IPS-NIHi7 (cell line): ENCODE results near the gene CRIP2.
A peak's percentile ranks its signal among the peaks of the same experiment; 100 is the strongest.

Source experiments
- DNase-seq: peaks from one replicate; pipeline ENCODE4 v3.0.0; 2012; ENCODE audit warnings: mixed read lengths; ENCODE audit errors: extremely low spot score

Gene CRIP2

GRCh38 chr14:105474483-105475268 is at the start of gene CRIP2:
TSS of gene CRIP2 (plus strand) at chr14:105474821. CDS start at chr14:105474863, 42 bp downstream.
- DNase-seq = peak; percentile 81

GRCh38 chr14:105424861-105425260 is 49.8 kb upstream of the CRIP2 start:
- no peak for DNase-seq

DNA sequence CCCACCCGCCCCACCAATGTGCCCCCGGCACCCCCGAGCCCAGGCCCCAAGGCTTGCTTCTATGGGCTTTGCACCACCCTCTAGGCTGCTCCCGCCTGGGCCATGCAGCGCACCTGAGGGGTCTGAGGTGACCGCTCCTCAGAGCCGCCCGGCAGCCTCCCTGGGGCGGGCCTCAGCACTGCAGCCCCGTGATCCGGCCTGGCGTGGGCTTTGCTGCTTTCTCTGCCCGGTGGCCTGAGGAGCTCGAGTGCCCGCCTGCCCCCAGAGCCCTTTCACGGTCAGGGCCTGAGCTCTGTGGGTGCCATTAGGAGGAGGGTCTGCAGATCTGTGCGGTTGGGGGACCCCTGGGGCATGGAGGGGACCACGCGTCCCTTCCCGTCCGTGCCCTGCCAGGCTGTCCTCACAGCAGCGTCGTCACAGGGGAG is 48.8 kb upstream of the CRIP2 start:
- DNase-seq = no peak

- DNase-seq = no peak
Observed at GRCh38 chr14:105426416-105427130, 48.0 kb upstream of the CRIP2 start.

- DNase-seq = no peak
Observed at GRCh38 chr14:105427412-105427811, 47.2 kb upstream of the CRIP2 start.

- DNase-seq = no peak
Observed at GRCh38 chr14:105427936-105428485, 46.6 kb upstream of the CRIP2 start.

DNA sequence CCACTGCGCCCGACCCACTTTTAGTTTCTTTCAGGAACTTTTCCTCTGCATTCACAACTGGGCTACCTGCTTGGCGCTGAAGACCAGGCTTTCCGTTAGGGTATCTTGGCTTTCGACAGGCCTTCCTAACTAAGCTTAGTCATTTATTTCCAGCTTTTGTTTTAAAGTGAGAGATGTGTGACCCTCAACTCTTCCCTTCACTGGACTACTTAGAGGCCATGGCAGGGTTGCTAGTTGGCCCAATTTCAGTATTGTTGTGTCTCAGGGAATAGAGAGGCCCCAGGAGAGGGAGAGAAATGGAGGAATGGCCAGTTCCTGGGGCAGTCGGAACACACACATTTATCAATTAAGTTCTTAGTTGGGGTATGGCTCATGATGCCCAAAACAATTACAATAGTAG is 44.6 kb upstream of the CRIP2 start:
- DNase-seq = no peak

DNA sequence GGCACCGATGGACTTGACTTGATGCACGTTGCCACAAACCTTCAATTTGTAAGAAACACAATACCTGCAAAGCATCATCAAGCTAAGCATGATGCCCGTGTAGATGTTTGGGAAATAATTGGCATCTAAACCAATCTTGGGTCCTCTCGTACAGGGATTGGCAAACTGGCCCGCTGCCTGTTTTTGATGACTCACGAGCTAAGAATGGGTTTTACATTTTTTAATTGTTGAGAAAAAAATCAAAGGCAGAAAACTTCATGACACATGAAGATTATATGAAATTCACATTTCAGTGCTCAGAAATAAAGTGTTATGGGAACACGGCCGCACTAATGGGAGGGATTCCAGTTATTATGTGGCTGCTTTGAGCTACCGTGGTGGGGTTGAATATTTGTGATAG is 44.1 kb upstream of the CRIP2 start:
- no peak for DNase-seq

DNA sequence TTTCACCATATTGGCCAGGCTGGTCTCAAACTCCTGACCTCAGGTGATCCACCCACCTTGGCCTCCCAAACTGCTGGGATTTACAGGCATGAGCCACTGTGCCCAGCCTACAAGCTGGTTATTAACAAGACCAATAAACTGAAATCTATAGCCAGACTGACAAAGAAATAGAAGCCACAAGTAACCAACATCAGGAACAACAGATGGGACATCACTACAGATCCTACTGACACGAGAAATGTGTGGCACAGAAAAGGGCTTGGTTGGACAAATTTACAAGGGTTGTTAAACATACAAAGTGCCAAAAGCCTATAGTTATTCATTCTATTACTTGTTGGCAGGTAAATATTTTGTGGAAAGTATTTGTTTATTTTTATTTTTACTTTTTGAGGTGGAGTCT is 43.4 kb upstream of the CRIP2 start:
- no peak for DNase-seq

DNA sequence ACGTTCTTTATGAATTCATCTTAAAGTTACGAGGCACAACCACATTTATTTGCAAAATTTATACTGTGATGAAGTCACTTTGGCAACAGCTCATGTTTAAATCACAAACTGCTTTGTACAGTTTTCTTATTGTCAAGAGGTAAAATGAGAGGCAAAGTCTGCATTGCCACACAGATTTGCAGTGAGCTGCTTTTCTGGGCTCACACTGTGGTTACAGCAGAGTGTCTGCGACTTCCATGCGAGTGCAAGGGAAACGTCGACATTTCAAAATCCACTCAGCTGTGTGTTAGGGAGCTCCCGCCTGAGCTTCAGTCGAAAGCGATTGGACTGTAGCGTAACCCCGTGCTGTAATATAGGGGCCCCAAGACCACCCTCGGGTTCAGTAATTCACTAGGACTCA is 42.0 kb upstream of the CRIP2 start:
- DNase-seq = no peak

DNA sequence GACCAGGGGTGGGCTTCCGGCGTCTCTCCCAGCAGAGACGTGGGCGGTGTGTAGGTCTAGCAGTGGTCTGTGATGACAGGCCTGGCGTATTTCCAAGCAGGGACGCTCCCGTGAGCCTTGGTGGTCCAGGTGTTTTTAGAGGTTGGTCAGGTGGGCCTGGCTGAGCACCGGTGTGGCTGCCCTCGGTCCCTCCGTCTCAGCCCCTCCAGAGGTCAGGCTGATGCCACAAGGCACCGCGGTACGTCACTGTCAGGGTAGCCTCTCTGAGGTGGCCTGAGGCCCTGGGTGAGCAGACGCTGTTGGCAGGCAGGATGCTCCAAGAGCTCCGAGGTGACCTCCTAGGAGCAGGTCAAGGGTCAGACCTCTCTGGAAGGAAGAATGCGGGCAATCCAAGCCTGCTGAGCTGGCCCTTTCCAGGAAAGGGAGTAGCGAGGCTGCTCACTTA is 41.4 kb upstream of the CRIP2 start:
- DNase-seq = no peak

- no peak for DNase-seq
Observed at GRCh38 chr14:105436402-105436801, 38.2 kb upstream of the CRIP2 start.

GRCh38 chr14:105436891-105437722 is 37.5 kb upstream of the CRIP2 start:
- no peak for DNase-seq

GRCh38 chr14:105437723-105438500 is 36.7 kb upstream of the CRIP2 start:
- no peak for DNase-seq

- no peak for DNase-seq
Observed at GRCh38 chr14:105439179-105439578, 35.4 kb upstream of the CRIP2 start.

- no peak for DNase-seq
Observed at GRCh38 chr14:105439710-105440553, 34.7 kb upstream of the CRIP2 start.

DNA sequence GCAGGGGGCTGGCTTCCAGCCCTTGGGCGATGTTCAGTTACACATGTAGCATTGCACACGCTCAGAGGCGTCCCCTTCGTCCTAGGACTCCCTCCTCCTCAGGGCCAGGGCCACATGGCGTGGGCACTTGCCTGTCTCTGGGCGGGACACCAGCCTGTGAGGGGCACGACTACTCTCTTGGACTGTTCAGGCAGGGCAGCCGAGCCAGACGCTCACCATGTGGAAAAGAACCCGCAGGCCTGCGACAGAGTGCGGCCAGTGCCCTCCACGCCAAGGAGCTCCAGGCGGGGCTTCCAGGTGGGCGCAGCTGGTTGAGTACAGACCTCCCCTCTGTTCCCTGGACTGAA is 34.1 kb upstream of the CRIP2 start:
- DNase-seq = no peak

DNA sequence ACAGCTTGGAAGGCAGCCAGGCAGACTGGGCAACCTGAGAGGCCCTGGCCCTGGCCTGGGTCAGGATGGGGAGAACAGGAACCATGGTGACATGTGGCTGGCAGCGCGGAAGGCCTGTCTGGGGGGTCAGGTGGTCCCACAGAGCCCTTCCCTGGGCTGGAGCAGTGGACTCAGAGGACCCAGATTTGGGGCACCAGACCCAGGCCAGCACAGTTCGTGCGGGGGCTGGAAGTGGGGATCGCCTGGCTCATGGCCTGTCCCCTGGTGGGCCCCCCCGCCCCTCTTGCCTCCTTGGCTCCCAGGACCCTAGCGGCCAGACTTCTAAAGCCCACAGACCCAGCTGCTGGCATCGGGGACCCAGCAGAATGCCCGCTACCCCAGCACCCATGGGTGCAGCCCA is 33.6 kb upstream of the CRIP2 start:
- no peak for DNase-seq

GRCh38 chr14:105442125-105442524 is 32.5 kb upstream of the CRIP2 start:
- no peak for DNase-seq

- DNase-seq = no peak
Observed at GRCh38 chr14:105442834-105443233, 31.8 kb upstream of the CRIP2 start.
